Esophagus muscularis mucosa (tissue), 4 donors: ENCODE measurements around the gene LRRC61. TPM values are rescaled to one million over a fixed set of nuclear protein-coding genes. Genes with fewer than 3 reads are reported as not detected.
A peak's percentile ranks its signal among the peaks of the same experiment; 100 is the strongest.
"Not testable (repeated sequence)": the region's sequence is repeated elsewhere in the genome, so short reads cannot be mapped to it uniquely, and the experiment has no call there.

Experiments
- DNase-seq: peaks from one replicate; pipeline ENCODE4 v3.0.0-alpha.2; 2017; ENCODE audit errors: extremely low spot score
- H3K27ac ChIP-seq, 4 donors: fragments of 200-600 bp; sonication (generic); replicated peaks in 1 of 4; 1 replicate in 3 of 4; 2 replicates in 1 of 4; pipeline ENCODE4 v1.5.1; 2016 to 2019; ENCODE audit warnings: mild to moderate bottlenecking in 1 of 4
- H3K27me3 ChIP-seq, 4 donors: fragments of 200-600 bp; sonication (generic); one replicate each; pipeline versions ENCODE4 v1.5.1 to v1.6.0; 2016 to 2019
- H3K36me3 ChIP-seq, 4 donors: fragments of 200-600 bp; sonication (generic); one replicate each; pipeline ENCODE4 v1.5.1; 2016 to 2019
- H3K4me1 ChIP-seq, 4 donors: fragments of 200-600 bp; sonication (generic); one replicate each; pipeline ENCODE4 v1.5.1; 2016 to 2019
- H3K4me3 ChIP-seq, 4 donors: fragments of 200-600 bp; sonication (generic); 1 replicate in 2 of 4; 2 replicates in 2 of 4; pipeline ENCODE4 v1.5.1; 2016 to 2019; ENCODE audit warnings: mild to moderate bottlenecking in 4 of 4, moderate library complexity in 1 of 4
- H3K9me3 ChIP-seq, 4 donors: fragments of 200-600 bp; sonication (generic); 1 replicate in 3 of 4; 2 replicates in 1 of 4; pipeline ENCODE4 v1.5.1; 2016 to 2019
- CTCF ChIP-seq, 3 experiments: fragments of 200-600 bp in 2 of 3; fragments of 450-650 bp in 1 of 3; sonication (generic) in 2 of 3; IDR thresholded peaks; one replicate each; pipeline ENCODE4 v1.5.1; 2017 to 2019; ENCODE audit warnings: antibody characterized with exemption in 3 of 3, mild to moderate bottlenecking in 2 of 3, moderate library complexity in 1 of 3
- WGBS: methylation state at CpG from one replicate; pipeline ENCODE4 v1.1.5; 2018; 5-methylcytosine and 5-hydroxymethylcytosine counted together
- intact Hi-C: fragments of 100-400 bp; cut with DNase I; formaldehyde crosslinking; loops from one replicate; pipeline ENCODE4 v1.15.1; 2023
- total RNA-seq, 4 donors: library from RNA; depleted of rRNA; stranded (reverse); fragments of >200 nt; gene quantifications; one replicate each; pipeline versions ENCODE4 v1.1.0 to v1.2.1, GENCODE V29; 2016

LRRC61 gene
- total RNA-seq, 4 donors from 2014 or later, result 7.9 to 16.5 (median 12.4) TPM

- not testable (repeated sequence) for H3K27ac ChIP-seq, DNase-seq, H3K9me3 ChIP-seq, H3K27me3 ChIP-seq, H3K36me3 ChIP-seq, H3K4me1 ChIP-seq, H3K4me3 ChIP-seq
- intact Hi-C loops, result loop anchor here (10.0 kb wide), 1 partner anchor 139 kb away; no protein-coding TSS in a partner anchor
- WGBS, result 31% methylated on average over 13 of the region's 16 CpGs
- peak; percentile 56 to 61 (median 60) for TF ChIP-seq CTCF (IDR thresholded peaks at IDR 0.05)
Measured at GRCh38 chr7:150285849-150286754, 37.1 kb upstream of the LRRC61 start.

- not testable (repeated sequence) for H3K4me3 ChIP-seq, H3K27me3 ChIP-seq, H3K36me3 ChIP-seq, H3K4me1 ChIP-seq, H3K27ac ChIP-seq, DNase-seq, H3K9me3 ChIP-seq
- intact Hi-C loops, result loop anchor here (10.0 kb wide), 1 partner anchor 137 kb away; no protein-coding TSS in a partner anchor
- no CpG with 5 or more reads among the region's 7 CpGs for WGBS
Measured at GRCh38 chr7:150287815-150288214, 35.3 kb upstream of the LRRC61 start.

- H3K4me3 ChIP-seq, H3K27me3 ChIP-seq, H3K27ac ChIP-seq, H3K9me3 ChIP-seq, H3K36me3 ChIP-seq, DNase-seq, H3K4me1 ChIP-seq: not testable (repeated sequence)
- intact Hi-C loops, result loop anchor here (10.0 kb wide), 1 partner anchor 136 kb away; no protein-coding TSS in a partner anchor
- WGBS, result 92% methylated on average over 4 of the region's 6 CpGs
Measured at GRCh38 chr7:150288816-150289215, 34.3 kb upstream of the LRRC61 start.

- WGBS, result 47% methylated on average over 6 of the region's 6 CpGs
- H3K4me3 ChIP-seq, H3K27ac ChIP-seq, H3K4me1 ChIP-seq, H3K9me3 ChIP-seq, H3K27me3 ChIP-seq, H3K36me3 ChIP-seq, intact Hi-C loops, DNase-seq: not testable (repeated sequence)
Measured at GRCh38 chr7:150290317-150290716, 32.8 kb upstream of the LRRC61 start.

GRCh38 chr7:150295027-150295426 is 28.1 kb upstream of the LRRC61 start:
- H3K4me3 ChIP-seq, H3K27ac ChIP-seq, DNase-seq, H3K4me1 ChIP-seq, H3K27me3 ChIP-seq, H3K36me3 ChIP-seq, H3K9me3 ChIP-seq, intact Hi-C loops: not testable (repeated sequence)
- 92% methylated on average over 8 of the region's 8 CpGs for WGBS

- WGBS, result no CpG with 5 or more reads among the region's 8 CpGs
Measured at GRCh38 chr7:150295614-150296013, 27.5 kb upstream of the LRRC61 start.

GRCh38 chr7:150296802-150297201 is 26.4 kb upstream of the LRRC61 start:
- H3K27me3 ChIP-seq, DNase-seq, H3K4me3 ChIP-seq, H3K4me1 ChIP-seq, intact Hi-C loops, H3K36me3 ChIP-seq, H3K9me3 ChIP-seq, H3K27ac ChIP-seq: not testable (repeated sequence)
- WGBS, result 86% methylated on average over 1 of the region's 10 CpGs

More at GRCh38 chr7:150295614-150296013, 27.5 kb upstream of the LRRC61 start:
- H3K36me3 ChIP-seq, H3K4me1 ChIP-seq, H3K27ac ChIP-seq, H3K27me3 ChIP-seq, H3K9me3 ChIP-seq, H3K4me3 ChIP-seq, DNase-seq, intact Hi-C loops: not testable (repeated sequence)

- H3K4me3 ChIP-seq, H3K36me3 ChIP-seq, H3K27me3 ChIP-seq, H3K27ac ChIP-seq, H3K9me3 ChIP-seq, H3K4me1 ChIP-seq, intact Hi-C loops, DNase-seq: not testable (repeated sequence)
Measured at GRCh38 chr7:150297978-150298377, 25.2 kb upstream of the LRRC61 start.

GRCh38 chr7:150302908-150303310 is 20.2 kb upstream of the LRRC61 start:
- WGBS, result 63% methylated on average over 1 of the region's 1 CpG
- H3K9me3 ChIP-seq, intact Hi-C loops: not testable (repeated sequence)

GRCh38 chr7:150304499-150305258 is 18.5 kb upstream of the LRRC61 start:
- H3K36me3 ChIP-seq, H3K4me1 ChIP-seq, H3K4me3 ChIP-seq, DNase-seq, H3K9me3 ChIP-seq, H3K27ac ChIP-seq, intact Hi-C loops, H3K27me3 ChIP-seq: not testable (repeated sequence)
- 93% methylated on average over 3 of the region's 8 CpGs for WGBS

More at GRCh38 chr7:150302908-150303310, 20.2 kb upstream of the LRRC61 start:
- H3K36me3 ChIP-seq, H3K27me3 ChIP-seq, H3K27ac ChIP-seq, H3K4me1 ChIP-seq, DNase-seq, H3K4me3 ChIP-seq: not testable (repeated sequence)

GRCh38 chr7:150305259-150305902 is 17.8 kb upstream of the LRRC61 start:
- H3K9me3 ChIP-seq, DNase-seq, H3K36me3 ChIP-seq, H3K27me3 ChIP-seq, H3K27ac ChIP-seq, H3K4me1 ChIP-seq, intact Hi-C loops, H3K4me3 ChIP-seq: not testable (repeated sequence)
- 84% methylated on average over 11 of the region's 11 CpGs for WGBS
